NCI-H1694 treated with DMSO at 0.1 percent for 48 hours (cell line): ENCODE data around the gene AFF1.
"Not testable (repeated sequence)": the region's sequence is repeated elsewhere in the genome, so short reads cannot be mapped to it uniquely, and the experiment has no call there.

ENCODE experiments used
- DNase-seq: peaks from one replicate; lab custom pipeline; 2025; lab: John Stamatoyannopoulos, UW

AFF1 gene

GRCh38 chr4:87085732-87086131 is 150.9 kb downstream of the AFF1 start:
- not testable (repeated sequence) for DNase-seq

- no peak for DNase-seq
Measured at GRCh38 chr4:87086143-87086805, 151.5 kb downstream of the AFF1 start.

DNA sequence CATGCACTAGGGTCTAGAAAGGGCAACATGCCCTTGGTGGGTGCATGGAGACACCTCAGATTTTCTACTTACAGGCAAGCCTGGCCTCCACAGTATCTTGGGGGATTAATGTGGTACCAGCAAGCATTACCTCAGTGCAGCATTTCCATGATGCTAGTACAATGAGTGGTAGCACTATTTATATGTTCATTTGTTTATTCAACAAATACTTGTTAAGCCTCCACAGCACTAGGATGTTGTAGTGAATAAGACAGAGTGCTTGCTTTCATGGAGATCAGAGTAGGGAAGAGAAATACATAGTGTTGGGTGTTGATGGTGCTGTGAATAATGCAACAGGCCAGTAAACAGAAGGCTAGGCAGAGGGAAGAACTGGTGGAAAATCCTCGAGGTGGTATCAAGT is 152.2 kb downstream of the AFF1 start:
- no peak for DNase-seq

DNA sequence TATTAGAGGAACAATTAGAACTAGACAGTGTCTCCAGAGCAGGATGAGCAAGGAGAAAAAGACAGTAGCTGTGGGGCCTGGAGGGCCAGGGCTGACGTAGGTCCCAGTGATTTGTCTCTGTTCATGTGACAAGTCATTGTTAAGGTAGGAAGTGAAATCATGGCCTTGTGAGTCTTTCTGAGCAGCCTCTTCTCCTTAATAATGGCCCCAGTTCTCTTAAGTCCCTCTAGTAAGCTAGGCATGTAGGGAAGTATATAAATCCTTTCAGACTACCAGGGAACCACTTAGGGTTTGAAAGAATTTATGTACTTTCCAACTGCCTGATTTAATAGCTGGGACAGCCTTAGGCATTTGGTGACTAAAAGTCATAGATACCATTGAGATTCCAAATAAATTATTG is 152.6 kb downstream of the AFF1 start:
- no peak for DNase-seq

GRCh38 chr4:87088186-87088585 is 153.4 kb downstream of the AFF1 start:
- no peak for DNase-seq

GRCh38 chr4:87089368-87089767 is 154.6 kb downstream of the AFF1 start:
- no peak for DNase-seq

DNA sequence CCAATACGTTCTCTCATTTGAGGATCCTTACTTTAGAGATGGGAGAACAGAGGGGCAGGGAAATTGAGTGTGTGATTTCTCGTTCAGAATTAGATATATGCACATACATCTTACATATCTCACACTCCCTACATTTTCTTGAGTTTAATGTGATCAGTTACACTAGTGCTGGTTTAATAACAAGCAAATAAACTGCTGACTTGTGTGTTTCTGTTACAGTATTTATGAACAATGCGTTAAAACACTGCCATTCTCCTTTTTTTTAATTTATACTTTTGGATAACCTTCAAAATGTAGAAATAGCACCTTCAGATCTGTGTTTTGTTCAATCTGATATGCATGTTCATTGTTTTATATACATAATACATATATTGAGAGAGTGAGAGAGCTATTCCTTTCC is 155.5 kb downstream of the AFF1 start:
- DNase-seq, result no peak

DNA sequence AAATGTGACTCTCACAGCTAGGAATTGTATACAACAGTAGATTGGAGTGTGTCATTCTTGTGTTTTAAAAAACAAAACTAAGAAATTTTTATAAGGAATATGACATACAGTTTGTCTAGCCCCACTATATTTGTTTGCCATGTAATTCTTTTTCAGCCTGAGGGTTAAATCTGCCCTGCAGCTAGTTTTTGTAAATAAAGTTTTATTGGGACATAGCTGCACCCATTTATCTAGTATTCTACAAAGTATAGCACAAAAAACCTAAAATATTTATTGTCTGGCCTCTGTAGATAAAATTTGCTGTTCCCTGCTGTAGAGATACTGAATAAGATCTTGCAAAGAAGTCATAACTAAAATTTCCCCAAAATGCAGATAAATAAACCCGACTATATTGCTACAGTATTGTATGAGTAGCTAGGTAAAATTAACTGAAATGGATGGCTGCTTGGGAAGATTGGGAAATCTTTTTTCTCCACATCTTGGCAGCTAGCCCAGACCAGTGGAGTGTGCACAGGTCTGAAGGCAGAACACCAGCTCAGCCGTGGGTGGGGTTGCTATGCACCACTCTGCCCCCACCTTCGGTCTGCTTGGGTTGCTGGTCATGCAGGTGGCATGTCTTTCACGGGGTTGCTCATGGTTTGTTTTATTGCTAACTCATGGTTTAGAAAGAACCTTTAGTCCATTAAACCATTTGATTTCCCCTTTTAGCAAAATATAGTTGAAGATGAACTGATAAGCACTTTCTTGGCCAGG is 157.8 kb downstream of the AFF1 start:
- peak; percentile 7 for DNase-seq

DNA sequence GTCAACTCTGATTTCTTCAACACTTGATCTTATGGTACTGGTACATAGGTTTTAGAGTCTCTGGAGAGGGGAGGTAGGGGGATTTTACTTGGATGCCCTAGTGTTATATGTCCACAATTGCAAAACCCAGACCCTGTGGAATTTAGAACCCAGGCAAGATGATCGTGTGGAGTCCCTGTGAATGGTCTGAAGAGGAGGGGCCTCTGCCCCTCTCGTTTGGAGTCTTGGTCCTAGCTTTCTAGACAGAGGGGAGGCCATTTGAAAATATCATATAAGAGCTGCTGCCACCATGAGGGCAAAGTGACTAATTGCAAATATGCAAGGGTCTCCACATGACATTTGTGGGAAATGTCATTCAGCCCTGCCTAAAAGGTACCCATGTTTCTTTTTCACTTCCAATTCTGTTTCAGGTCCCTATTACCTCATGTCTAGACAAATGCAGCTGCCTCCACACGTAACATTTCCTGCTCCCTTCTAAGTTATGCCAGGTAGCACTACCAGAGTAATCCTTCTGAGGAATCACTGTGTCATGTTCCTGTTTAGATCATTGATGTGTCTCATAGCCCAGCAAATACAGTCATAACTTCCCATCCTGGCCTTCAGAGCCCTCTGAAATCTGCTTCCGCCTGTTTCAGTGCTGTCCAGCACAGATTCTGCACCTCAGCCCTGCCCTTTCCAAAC is 158.8 kb downstream of the AFF1 start:
- peak; percentile 54 for DNase-seq

GRCh38 chr4:87097075-87097474 is 162.3 kb downstream of the AFF1 start:
- DNase-seq, result no peak

DNA sequence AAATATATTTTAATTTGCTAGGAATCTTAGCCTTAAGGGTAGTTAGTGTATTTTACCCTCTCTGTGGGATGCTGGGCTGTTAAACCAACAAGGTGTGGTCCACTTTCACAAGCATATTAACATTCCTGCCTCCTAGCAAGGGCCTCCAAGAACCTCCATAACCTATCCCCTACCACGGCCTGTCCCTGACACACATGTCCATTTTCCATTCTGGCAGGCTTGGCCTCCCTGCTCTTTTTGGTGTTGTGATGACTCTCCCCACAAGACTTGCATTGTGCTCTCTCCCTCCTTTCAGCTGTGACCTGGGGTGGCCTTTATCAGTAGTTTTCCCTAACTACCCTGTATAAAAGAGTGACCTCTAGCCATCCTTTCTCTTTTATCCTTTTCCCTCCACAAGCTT is 165.4 kb downstream of the AFF1 start:
- no peak for DNase-seq

- DNase-seq, result no peak
Measured at GRCh38 chr4:87101543-87102199, 166.9 kb downstream of the AFF1 start.

DNA sequence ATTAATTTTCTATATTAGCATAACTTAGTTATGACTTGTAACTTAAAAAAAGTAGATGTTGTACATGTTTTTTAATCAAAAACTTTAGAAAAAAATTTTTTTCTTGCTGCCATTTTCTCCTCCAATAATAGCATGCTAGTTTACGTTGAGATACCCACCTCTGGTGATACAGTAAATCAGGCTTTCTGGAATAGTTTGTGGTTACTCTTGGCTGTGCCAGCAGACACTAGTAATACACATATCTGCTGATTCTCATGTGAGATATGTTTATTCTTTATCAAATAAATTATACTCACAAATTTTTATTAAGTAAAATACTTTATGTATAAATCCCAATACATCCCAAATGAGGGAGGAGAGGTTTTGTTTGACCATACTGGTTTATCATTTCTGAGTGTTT is 168.3 kb downstream of the AFF1 start:
- no peak for DNase-seq

DNA sequence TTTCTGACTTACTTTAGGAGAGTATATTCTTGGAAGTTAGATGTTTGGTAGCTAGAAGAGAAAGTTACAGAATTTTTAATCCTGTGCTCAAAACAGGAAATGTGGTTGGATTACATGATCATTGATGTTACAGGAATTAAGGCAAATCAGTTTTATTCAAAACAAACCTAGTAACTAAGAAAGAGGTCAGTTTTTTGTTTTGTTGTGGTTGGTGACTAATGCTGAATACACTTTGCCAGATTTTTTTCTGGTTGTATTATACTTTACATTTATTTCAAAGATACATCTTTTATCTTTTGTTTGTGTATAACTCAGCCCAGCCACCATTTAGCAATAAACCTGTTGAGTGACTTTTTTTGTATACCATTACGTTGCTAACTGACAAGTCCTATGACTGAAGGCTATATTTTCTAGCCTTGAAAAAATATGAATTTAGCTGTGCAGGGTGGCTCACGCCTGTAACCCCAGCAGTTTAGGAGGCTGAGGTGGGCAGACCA is 168.9 kb downstream of the AFF1 start:
- DNase-seq, result no peak

GRCh38 chr4:87105101-87105845 is 170.5 kb downstream of the AFF1 start:
- DNase-seq, result no peak

- DNase-seq, result no peak
Measured at GRCh38 chr4:87108142-87108546, 173.3 kb downstream of the AFF1 start.

GRCh38 chr4:87109121-87109520 is 174.3 kb downstream of the AFF1 start:
- no peak for DNase-seq

DNA sequence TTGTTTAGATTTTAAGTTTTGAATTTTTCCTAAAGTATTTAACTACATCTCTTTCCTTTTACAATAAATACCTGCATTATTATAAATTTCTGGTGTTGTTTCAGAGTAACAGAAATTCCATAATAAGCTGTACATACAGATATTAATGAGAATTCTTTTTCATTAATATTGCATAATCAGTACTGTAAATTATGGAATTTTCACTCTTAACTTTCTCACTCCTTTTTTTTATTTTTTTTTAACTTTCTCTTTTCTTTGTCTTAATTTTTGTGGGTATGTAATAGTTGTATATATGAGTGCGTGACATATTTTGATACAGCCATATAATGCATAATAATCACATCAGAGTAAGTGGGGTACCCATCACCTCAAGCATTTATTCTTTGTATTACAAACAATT is 175.1 kb downstream of the AFF1 start:
- no peak for DNase-seq

DNA sequence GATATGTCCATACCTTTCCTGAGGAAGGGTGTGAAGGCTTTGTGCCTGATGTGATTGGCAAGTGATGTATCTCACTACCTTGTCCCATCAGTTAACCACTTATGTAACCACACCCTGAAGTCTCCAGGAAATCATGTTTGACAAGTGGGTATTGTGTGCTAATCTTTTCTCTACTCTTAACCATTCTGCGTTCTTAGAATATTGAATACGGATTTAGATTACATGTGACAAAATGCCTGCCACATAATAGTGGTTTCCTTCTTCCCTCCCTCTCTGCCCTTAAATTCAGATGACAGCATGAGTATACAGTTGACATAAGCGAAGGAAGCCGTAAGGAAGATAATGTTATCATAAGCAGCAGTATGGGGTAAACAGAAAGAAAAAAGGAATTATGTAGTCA is 177.3 kb downstream of the AFF1 start:
- DNase-seq, result no peak

DNA sequence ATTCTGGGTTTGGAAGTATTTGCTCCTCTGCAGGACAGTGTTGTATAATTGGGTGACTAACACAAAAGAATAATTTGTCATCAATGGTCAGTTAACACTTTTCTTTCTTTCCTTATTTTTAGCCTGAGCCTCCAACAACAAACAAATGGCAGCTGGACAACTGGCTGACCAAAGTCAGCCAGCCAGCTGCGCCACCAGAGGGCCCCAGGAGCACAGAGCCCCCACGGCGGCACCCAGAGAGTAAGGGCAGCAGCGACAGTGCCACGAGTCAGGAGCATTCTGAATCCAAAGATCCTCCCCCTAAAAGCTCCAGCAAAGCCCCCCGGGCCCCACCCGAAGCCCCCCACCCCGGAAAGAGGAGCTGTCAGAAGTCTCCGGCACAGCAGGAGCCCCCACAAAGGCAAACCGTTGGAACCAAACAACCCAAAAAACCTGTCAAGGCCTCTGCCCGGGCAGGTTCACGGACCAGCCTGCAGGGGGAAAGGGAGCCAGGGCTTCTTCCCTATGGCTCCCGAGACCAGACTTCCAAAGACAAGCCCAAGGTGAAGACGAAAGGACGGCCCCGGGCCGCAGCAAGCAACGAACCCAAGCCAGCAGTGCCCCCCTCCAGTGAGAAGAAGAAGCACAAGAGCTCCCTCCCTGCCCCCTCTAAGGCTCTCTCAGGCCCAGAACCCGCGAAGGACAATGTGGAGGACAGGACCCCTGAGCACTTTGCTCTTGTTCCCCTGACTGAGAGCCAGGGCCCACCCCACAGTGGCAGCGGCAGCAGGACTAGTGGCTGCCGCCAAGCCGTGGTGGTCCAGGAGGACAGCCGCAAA is 179.6 kb downstream of the AFF1 start:
- no peak for DNase-seq

DNA sequence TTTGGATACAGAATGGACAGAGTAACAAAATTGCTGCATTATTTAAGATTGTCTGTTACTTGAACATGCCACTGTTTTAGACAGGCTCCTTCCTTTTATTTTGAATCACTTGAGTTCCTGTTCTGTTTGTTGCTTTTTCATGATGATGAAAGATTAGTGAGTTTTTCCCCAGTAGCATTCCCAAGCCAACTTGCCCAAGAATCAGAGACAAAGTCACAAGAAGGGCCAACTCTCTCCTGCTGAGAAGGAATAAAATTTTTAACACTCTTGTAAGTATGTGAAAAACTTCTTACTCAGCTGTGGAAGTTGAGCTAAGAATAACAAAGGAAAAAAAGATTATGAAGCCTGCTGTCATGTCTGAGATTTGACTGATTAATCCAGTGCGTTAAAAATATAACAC is 181.4 kb downstream of the AFF1 start:
- no peak for DNase-seq
